Raji (cell line): Measurements from ENCODE around the gene EPYC.

Source experiments
- POLR2A ChIP-seq: IDR thresholded peaks from 2 replicates; pipeline ENCODE4 v1.6.1; 2011; ENCODE audit warnings: low read depth, low read length, control low read depth; ENCODE audit not compliant: insufficient read depth

Gene EPYC

GRCh38 chr12:90945070-90945649 lies 59.6 kb downstream of the EPYC start:
- TF ChIP-seq POLR2A = no peak

GRCh38 chr12:90943255-90943654 lies 61.5 kb downstream of the EPYC start:
- TF ChIP-seq POLR2A = no peak

- no peak for TF ChIP-seq POLR2A
These were observed 63.8 kb downstream of the EPYC start for GRCh38 chr12:90940872-90941499.

GRCh38 chr12:90939382-90939781 lies 65.4 kb downstream of the EPYC start:
- TF ChIP-seq POLR2A = no peak

- TF ChIP-seq POLR2A = no peak
These were observed 66.3 kb downstream of the EPYC start for GRCh38 chr12:90938451-90938850.

- TF ChIP-seq POLR2A = no peak
These were observed 67.1 kb downstream of the EPYC start for GRCh38 chr12:90937651-90938050.

GRCh38 chr12:90936230-90937005 lies 68.4 kb downstream of the EPYC start:
- no peak for TF ChIP-seq POLR2A

GRCh38 chr12:90925562-90925961 lies 79.2 kb downstream of the EPYC start:
- no peak for TF ChIP-seq POLR2A

GRCh38 chr12:90924406-90924805 lies 80.4 kb downstream of the EPYC start:
- TF ChIP-seq POLR2A = no peak

GRCh38 chr12:90922145-90922627 lies 82.6 kb downstream of the EPYC start:
- TF ChIP-seq POLR2A = no peak

- TF ChIP-seq POLR2A = no peak
These were observed 83.2 kb downstream of the EPYC start for GRCh38 chr12:90921536-90921935.

- no peak for TF ChIP-seq POLR2A
These were observed 84.5 kb downstream of the EPYC start for GRCh38 chr12:90920222-90920621.

GRCh38 chr12:90917431-90917830 lies 87.3 kb downstream of the EPYC start:
- TF ChIP-seq POLR2A = no peak

- no peak for TF ChIP-seq POLR2A
These were observed 88.3 kb downstream of the EPYC start for GRCh38 chr12:90916516-90916915.

- TF ChIP-seq POLR2A = no peak
These were observed 89.4 kb downstream of the EPYC start for GRCh38 chr12:90915353-90915752.
